Suprapubic skin (tissue), 4 donors: Measurements from ENCODE around the gene EPSTI1. TPM values are rescaled to one million over a fixed set of nuclear protein-coding genes. Genes with fewer than 3 reads are reported as not detected.

Experiments
- DNase-seq, 2 donors: peaks; one replicate each; pipeline ENCODE4 v3.0.0-alpha.2; 2019; ENCODE audit warnings: low spot score in 2 of 2
- H3K27ac ChIP-seq: fragments of 200-600 bp; sonication (generic); one replicate; pipeline ENCODE4 v1.5.1; 2019
- H3K27me3 ChIP-seq: fragments of 200-600 bp; sonication (generic); one replicate; pipeline ENCODE4 v1.5.1; 2019
- H3K36me3 ChIP-seq: fragments of 200-600 bp; sonication (generic); one replicate; pipeline ENCODE4 v1.5.1; 2019
- H3K4me1 ChIP-seq: fragments of 200-600 bp; sonication (generic); one replicate; pipeline ENCODE4 v1.5.1; 2019
- H3K4me3 ChIP-seq: fragments of 200-600 bp; sonication (generic); one replicate; pipeline ENCODE4 v1.5.1; 2019; ENCODE audit warnings: mild to moderate bottlenecking
- H3K9me3 ChIP-seq: fragments of 200-600 bp; sonication (generic); one replicate; pipeline ENCODE4 v1.5.1; 2019
- CTCF ChIP-seq, 2 donors: fragments of 200-600 bp in 1 of 2; fragments of 450-650 bp in 1 of 2; sonication (generic) in 1 of 2; IDR thresholded peaks; one replicate each; pipeline ENCODE4 v1.5.1; 2016 to 2019; ENCODE audit warnings: antibody characterized with exemption in 2 of 2, mild to moderate bottlenecking in 1 of 2, moderate library complexity in 1 of 2
- EP300 ChIP-seq: sonication (generic); formaldehyde crosslinking; IDR thresholded peaks from one replicate; pipeline ENCODE4 v1.6.1; 2017; ENCODE audit warnings: antibody characterized with exemption
- POLR2A ChIP-seq, 2 donors: fragments of 450-650 bp; IDR thresholded peaks; one replicate each; pipeline ENCODE4 v1.6.1; 2017; ENCODE audit warnings: antibody characterized with exemption in 2 of 2, mild to moderate bottlenecking in 2 of 2, moderate library complexity in 2 of 2
- POLR2AphosphoS5 ChIP-seq, 3 donors: sonication (generic); formaldehyde crosslinking; IDR thresholded peaks; one replicate each; pipeline ENCODE4 v1.6.1; 2017; ENCODE audit warnings: antibody characterized with exemption in 3 of 3
- WGBS: methylation state at CpG from one replicate; pipeline ENCODE4 v1.1.5; 2018; 5-methylcytosine and 5-hydroxymethylcytosine counted together
- total RNA-seq, 4 donors: library from RNA; depleted of rRNA; stranded (reverse); fragments of >200 nt; gene quantifications; one replicate each; pipeline ENCODE4 v1.1.0, GENCODE V29; 2016

The EPSTI1 gene
- total RNA-seq, 4 donors from 2014 or later, result 0.53 to 2.7 (median 1.1) TPM

- TF ChIP-seq POLR2AphosphoS5 (IDR thresholded peaks at IDR 0.05) (no peak), CTCF (IDR thresholded peaks at IDR 0.05) (peak in 1 of 2 donors; percentile 61)
- 63% methylated on average over 6 of the region's 6 CpGs for WGBS
Measured at GRCh38 chr13:42970824-42971690, 21.0 kb downstream of the EPSTI1 start.

GRCh38 chr13:42969565-42970172, 22.4 kb downstream of the EPSTI1 start:
- no peak for TF ChIP-seq EP300
- TF ChIP-seq POLR2AphosphoS5 (IDR thresholded peaks at IDR 0.05), result no peak
- TF ChIP-seq CTCF (IDR thresholded peaks at IDR 0.05), result peak; percentile 46 to 65
- H3K27ac ChIP-seq, result no peak overlapping the region
- 62% methylated on average over 12 of the region's 12 CpGs for WGBS
- no peaks in the 10 kb centered on the region for H3K27me3 ChIP-seq
- peak; percentile 86 to 88 for DNase-seq
- H3K36me3 ChIP-seq, result no peaks in the 10 kb centered on the region
- no peak overlapping the region for H3K4me3 ChIP-seq
- H3K4me1 ChIP-seq, result peaks cover 23% of the 10 kb centered on the region
- H3K9me3 ChIP-seq, result no peaks in the 10 kb centered on the region

More at GRCh38 chr13:42970824-42971690, 21.0 kb downstream of the EPSTI1 start:
- Histone ChIP-seq H3K27ac (no peak overlapping the region), H3K9me3 (no peaks in the 10 kb centered on the region), H3K4me1 (peaks cover 23% of the 10 kb centered on the region), H3K36me3 (no peaks in the 10 kb centered on the region), H3K4me3 (no peak overlapping the region), H3K27me3 (no peaks in the 10 kb centered on the region)
- DNase-seq, result no peak

- Histone ChIP-seq H3K4me3 (no peak overlapping the region), H3K4me1 (peaks cover 23% of the 10 kb centered on the region), H3K27ac (peak overlapping the region; percentile 20), H3K27me3 (no peaks in the 10 kb centered on the region), H3K36me3 (no peaks in the 10 kb centered on the region), H3K9me3 (no peaks in the 10 kb centered on the region)
- DNase-seq, result no peak
- WGBS, result 52% methylated on average over 8 of the region's 8 CpGs
- TF ChIP-seq POLR2A (IDR thresholded peaks at IDR 0.05) (no peak), EP300 (no peak), CTCF (IDR thresholded peaks at IDR 0.05) (no peak), POLR2AphosphoS5 (IDR thresholded peaks at IDR 0.05) (no peak)
Measured at GRCh38 chr13:42968906-42969305, 23.1 kb downstream of the EPSTI1 start.

- no peak for TF ChIP-seq CTCF (IDR thresholded peaks at IDR 0.05)
- no peak for TF ChIP-seq POLR2A (IDR thresholded peaks at IDR 0.05)
- TF ChIP-seq POLR2AphosphoS5 (IDR thresholded peaks at IDR 0.05), result no peak
- Histone ChIP-seq H3K4me1 (peaks cover 23% of the 10 kb centered on the region), H3K27me3 (no peaks in the 10 kb centered on the region), H3K9me3 (no peaks in the 10 kb centered on the region), H3K36me3 (no peaks in the 10 kb centered on the region), H3K4me3 (no peak overlapping the region), H3K27ac (no peak overlapping the region)
- WGBS, result 77% methylated on average over 5 of the region's 5 CpGs
- DNase-seq, result no peak
Measured at GRCh38 chr13:42967660-42968059, 24.4 kb downstream of the EPSTI1 start.

GRCh38 chr13:42965281-42965680, 26.8 kb downstream of the EPSTI1 start:
- H3K27ac ChIP-seq, result no peak overlapping the region
- DNase-seq, result no peak
- peaks cover 5% of the 10 kb centered on the region for H3K36me3 ChIP-seq
- 67% methylated on average over 2 of the region's 2 CpGs for WGBS
- H3K4me1 ChIP-seq, result peaks cover 23% of the 10 kb centered on the region
- no peaks in the 10 kb centered on the region for H3K27me3 ChIP-seq
- H3K4me3 ChIP-seq, result no peak overlapping the region
- TF ChIP-seq EP300 (no peak), POLR2AphosphoS5 (IDR thresholded peaks at IDR 0.05) (no peak), CTCF (IDR thresholded peaks at IDR 0.05) (no peak), POLR2A (IDR thresholded peaks at IDR 0.05) (no peak)
- H3K9me3 ChIP-seq, result no peaks in the 10 kb centered on the region
